ENCODE results near the gene GTF2F2. TPM values are rescaled to one million over a fixed set of nuclear protein-coding genes. Genes with fewer than 3 reads are reported as not detected.

Gene GTF2F2
- total RNA-seq, 1 experiment from 2014 or later: 37.8 TPM

- no TSS peak for BruUV-seq (replicated peaks)
- peak overlapping the region; percentile 53 for H3K27ac ChIP-seq (ENCODE audit: low read depth, low read length, poor library complexity, severe bottlenecking)
- H3K4me1 ChIP-seq (ENCODE audit: insufficient read depth, low read length, poor library complexity, severe bottlenecking): peaks cover 41% of the 10 kb centered on the region
- intact Hi-C loops (cut with micrococcal nuclease; ENCODE audit: unreplicated experiment): no loop called here
- H3K9me3 ChIP-seq (ENCODE audit: low read depth, low read length, poor library complexity, severe bottlenecking): no peaks in the 10 kb centered on the region
- TF ChIP-seq EZH2 (IDR thresholded peaks at IDR 0.05; ENCODE audit: borderline replicate concordance, low read depth, low read length, poor library complexity, severe bottlenecking): no peak
- TF ChIP-seq, protein P1, sequence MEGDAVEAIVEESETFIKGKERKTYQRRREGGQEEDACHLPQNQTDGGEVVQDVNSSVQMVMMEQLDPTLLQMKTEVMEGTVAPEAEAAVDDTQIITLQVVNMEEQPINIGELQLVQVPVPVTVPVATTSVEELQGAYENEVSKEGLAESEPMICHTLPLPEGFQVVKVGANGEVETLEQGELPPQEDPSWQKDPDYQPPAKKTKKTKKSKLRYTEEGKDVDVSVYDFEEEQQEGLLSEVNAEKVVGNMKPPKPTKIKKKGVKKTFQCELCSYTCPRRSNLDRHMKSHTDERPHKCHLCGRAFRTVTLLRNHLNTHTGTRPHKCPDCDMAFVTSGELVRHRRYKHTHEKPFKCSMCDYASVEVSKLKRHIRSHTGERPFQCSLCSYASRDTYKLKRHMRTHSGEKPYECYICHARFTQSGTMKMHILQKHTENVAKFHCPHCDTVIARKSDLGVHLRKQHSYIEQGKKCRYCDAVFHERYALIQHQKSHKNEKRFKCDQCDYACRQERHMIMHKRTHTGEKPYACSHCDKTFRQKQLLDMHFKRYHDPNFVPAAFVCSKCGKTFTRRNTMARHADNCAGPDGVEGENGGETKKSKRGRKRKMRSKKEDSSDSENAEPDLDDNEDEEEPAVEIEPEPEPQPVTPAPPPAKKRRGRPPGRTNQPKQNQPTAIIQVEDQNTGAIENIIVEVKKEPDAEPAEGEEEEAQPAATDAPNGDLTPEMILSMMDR (conservative IDR thresholded peaks at IDR 0.05; ENCODE audit: low read depth, low read length): no peak
- no peak overlapping the region for H3K4me3 ChIP-seq (ENCODE audit: low read depth, low read length, poor library complexity, severe bottlenecking)
- ChIA-PET CTCF (interaction anchor here (0.7 to 0.9 kb wide), 2 partner anchors 17 to 279 kb away, joined by 3 to 5 read pairs; no protein-coding TSS in a partner anchor), POLR2A (ENCODE audit: low non-redundant PET) (no interaction called here)
- no peaks in the 10 kb centered on the region for H3K27me3 ChIP-seq (replicated peaks; ENCODE audit: insufficient read depth, low read depth, low read length, poor library complexity)
- no peaks in the 10 kb centered on the region for H3K36me3 ChIP-seq (ENCODE audit: insufficient read depth, low read length, poor library complexity, severe bottlenecking)
- no peak for DNase-seq (ENCODE audit: low spot score)
Measured at GRCh38 chr13:45325806-45326205, 205.5 kb downstream of the GTF2F2 start.

DNA sequence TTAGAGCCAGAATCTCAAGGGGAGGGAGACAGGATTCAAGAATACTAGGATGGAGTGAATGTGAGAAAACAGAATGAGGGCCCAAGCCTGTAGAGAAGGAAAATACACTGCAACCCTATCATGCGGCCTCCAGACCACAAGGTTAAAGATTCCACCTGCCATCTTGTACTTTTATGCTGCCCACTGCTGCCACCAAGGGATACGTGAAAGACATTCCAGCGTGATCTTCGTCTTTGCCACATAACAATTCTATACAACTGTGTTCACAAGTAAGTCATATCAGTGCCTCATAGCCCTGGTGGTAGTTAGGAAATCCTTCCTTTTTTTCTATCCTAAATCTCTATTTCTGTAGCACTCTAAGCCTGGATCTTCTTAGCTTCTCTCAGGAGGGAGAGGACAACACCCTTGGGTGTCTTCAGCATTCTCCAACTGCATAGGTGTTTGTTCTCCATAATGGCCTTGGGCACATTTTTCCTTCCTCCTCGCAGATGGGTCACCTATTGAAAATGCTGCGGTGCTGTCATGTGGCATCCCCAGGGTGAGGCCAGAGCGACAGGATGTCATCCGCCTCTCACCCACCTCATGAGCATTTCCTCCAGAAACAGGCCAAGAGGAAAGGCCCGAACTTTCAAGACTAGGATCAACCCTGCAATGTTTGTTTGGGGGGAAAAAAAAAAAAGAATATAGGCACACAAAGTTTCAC lies 207.1 kb downstream of the GTF2F2 start:
- DNase-seq (ENCODE audit: low spot score): no peak
- Histone ChIP-seq H3K4me3 (ENCODE audit: low read depth, low read length, poor library complexity, severe bottlenecking) (no peak overlapping the region), H3K36me3 (ENCODE audit: insufficient read depth, low read length, poor library complexity, severe bottlenecking) (no peaks in the 10 kb centered on the region), H3K27me3 (replicated peaks; ENCODE audit: insufficient read depth, low read depth, low read length, poor library complexity) (no peaks in the 10 kb centered on the region), H3K4me1 (ENCODE audit: insufficient read depth, low read length, poor library complexity, severe bottlenecking) (peaks cover 45% of the 10 kb centered on the region), H3K27ac (ENCODE audit: low read depth, low read length, poor library complexity, severe bottlenecking) (peak overlapping the region; percentile 45), H3K9me3 (ENCODE audit: low read depth, low read length, poor library complexity, severe bottlenecking) (no peaks in the 10 kb centered on the region)
- ChIA-PET CTCF (interaction anchor here (0.7 kb wide), 1 partner anchor 42 kb away, joined by 3 read pairs; no protein-coding TSS in a partner anchor), POLR2A (ENCODE audit: low non-redundant PET) (no interaction called here)
- intact Hi-C loops (cut with micrococcal nuclease; ENCODE audit: unreplicated experiment): no loop called here
- TF ChIP-seq, protein P1 (conservative IDR thresholded peaks at IDR 0.05; ENCODE audit: low read depth, low read length): no peak
- no peak for TF ChIP-seq EZH2 (IDR thresholded peaks at IDR 0.05; ENCODE audit: borderline replicate concordance, low read depth, low read length, poor library complexity, severe bottlenecking)
- BruUV-seq (replicated peaks): TSS peak; percentile 0

GRCh38 chr13:45328661-45329111 lies 208.4 kb downstream of the GTF2F2 start:
- intact Hi-C loops (cut with micrococcal nuclease; ENCODE audit: unreplicated experiment): no loop called here

More at GRCh38 chr13:45328661-45329111, 208.4 kb downstream of the GTF2F2 start:
- no peak for DNase-seq (ENCODE audit: low spot score)
- Histone ChIP-seq H3K9me3 (ENCODE audit: low read depth, low read length, poor library complexity, severe bottlenecking) (no peaks in the 10 kb centered on the region), H3K4me3 (ENCODE audit: low read depth, low read length, poor library complexity, severe bottlenecking) (no peak overlapping the region), H3K4me1 (ENCODE audit: insufficient read depth, low read length, poor library complexity, severe bottlenecking) (peaks cover 57% of the 10 kb centered on the region), H3K27me3 (replicated peaks; ENCODE audit: insufficient read depth, low read depth, low read length, poor library complexity) (no peaks in the 10 kb centered on the region), H3K36me3 (ENCODE audit: insufficient read depth, low read length, poor library complexity, severe bottlenecking) (no peaks in the 10 kb centered on the region), H3K27ac (ENCODE audit: low read depth, low read length, poor library complexity, severe bottlenecking) (peak overlapping the region; percentile 72)
- ChIA-PET CTCF (no interaction called here), POLR2A (ENCODE audit: low non-redundant PET) (interaction anchor here (0.7 to 1.3 kb wide), 2 partner anchors 12 to 452 kb away, joined by 7 to 10 read pairs; partner anchors contain the start of gene TPT1)
- TSS peak; percentile 15 for BruUV-seq (replicated peaks)
- TF ChIP-seq EZH2 (IDR thresholded peaks at IDR 0.05; ENCODE audit: borderline replicate concordance, low read depth, low read length, poor library complexity, severe bottlenecking): no peak
- TF ChIP-seq, protein P1 (conservative IDR thresholded peaks at IDR 0.05; ENCODE audit: low read depth, low read length): no peak
